Stomach (tissue), 4 donors: ENCODE measurements around the gene WHAMM.

Source experiments
- EP300 ChIP-seq: sonication (generic); formaldehyde crosslinking; IDR thresholded peaks from one replicate; pipeline ENCODE4 v1.6.1; 2017; ENCODE audit warnings: antibody characterized with exemption
- POLR2AphosphoS5 ChIP-seq, 3 donors: sonication (generic); formaldehyde crosslinking; IDR thresholded peaks; one replicate each; pipeline ENCODE4 v1.6.1; 2016; ENCODE audit warnings: antibody characterized with exemption in 3 of 3
- TF ChIP-seq, protein P1 (sequence below), 7 experiments: fragments of 450-650 bp in 4 of 7; fragments of 200-600 bp in 3 of 7; sonication (generic) in 3 of 7; IDR thresholded peaks; one replicate each; pipeline ENCODE4 v1.5.1; 2016 to 2019; ENCODE audit warnings: antibody characterized with exemption in 7 of 7, control low read depth in 2 of 7, mild to moderate bottlenecking in 1 of 7

- TF ChIP-seq POLR2AphosphoS5 (IDR thresholded peaks at IDR 0.05): no peak
- TF ChIP-seq, protein P1, sequence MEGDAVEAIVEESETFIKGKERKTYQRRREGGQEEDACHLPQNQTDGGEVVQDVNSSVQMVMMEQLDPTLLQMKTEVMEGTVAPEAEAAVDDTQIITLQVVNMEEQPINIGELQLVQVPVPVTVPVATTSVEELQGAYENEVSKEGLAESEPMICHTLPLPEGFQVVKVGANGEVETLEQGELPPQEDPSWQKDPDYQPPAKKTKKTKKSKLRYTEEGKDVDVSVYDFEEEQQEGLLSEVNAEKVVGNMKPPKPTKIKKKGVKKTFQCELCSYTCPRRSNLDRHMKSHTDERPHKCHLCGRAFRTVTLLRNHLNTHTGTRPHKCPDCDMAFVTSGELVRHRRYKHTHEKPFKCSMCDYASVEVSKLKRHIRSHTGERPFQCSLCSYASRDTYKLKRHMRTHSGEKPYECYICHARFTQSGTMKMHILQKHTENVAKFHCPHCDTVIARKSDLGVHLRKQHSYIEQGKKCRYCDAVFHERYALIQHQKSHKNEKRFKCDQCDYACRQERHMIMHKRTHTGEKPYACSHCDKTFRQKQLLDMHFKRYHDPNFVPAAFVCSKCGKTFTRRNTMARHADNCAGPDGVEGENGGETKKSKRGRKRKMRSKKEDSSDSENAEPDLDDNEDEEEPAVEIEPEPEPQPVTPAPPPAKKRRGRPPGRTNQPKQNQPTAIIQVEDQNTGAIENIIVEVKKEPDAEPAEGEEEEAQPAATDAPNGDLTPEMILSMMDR (IDR thresholded peaks at IDR 0.05): no peak
- TF ChIP-seq EP300: no peak
Measured at GRCh38 chr15:82870727-82871320, 61.4 kb downstream of the WHAMM start.
